ENCODE measurements around the gene PDE4D. TPM values are rescaled to one million over a fixed set of nuclear protein-coding genes. Genes with fewer than 3 reads are reported as not detected.
"Not testable (repeated sequence)": the region's sequence is repeated elsewhere in the genome, so short reads cannot be mapped to it uniquely, and the experiment has no call there.

PDE4D gene
- total RNA-seq, 1 experiment from 2014 or later: 5.3 TPM

GRCh38 chr5:58970766-58971165 is 922.8 kb downstream of the PDE4D start:
- no peaks in the 10 kb centered on the region for H3K36me3 ChIP-seq (replicated peaks; ENCODE audit: control insufficient read depth, insufficient read depth, low read length)
- DNase-seq: no peak
- H3K4me3 ChIP-seq (ENCODE audit: insufficient read depth, low read depth, low read length): no peak overlapping the region
- no peaks in the 10 kb centered on the region for H3K27me3 ChIP-seq (ENCODE audit: control insufficient read depth, insufficient read depth, low read length)

GRCh38 chr5:58969795-58970194 is 923.7 kb downstream of the PDE4D start:
- Histone ChIP-seq H3K27me3 (ENCODE audit: control insufficient read depth, insufficient read depth, low read length) (no peaks in the 10 kb centered on the region), H3K4me3 (ENCODE audit: insufficient read depth, low read depth, low read length) (no peak overlapping the region), H3K36me3 (replicated peaks; ENCODE audit: control insufficient read depth, insufficient read depth, low read length) (no peaks in the 10 kb centered on the region)
- DNase-seq: no peak

- H3K36me3 ChIP-seq (replicated peaks; ENCODE audit: control insufficient read depth, insufficient read depth, low read length): no peaks in the 10 kb centered on the region
- no peak overlapping the region for H3K4me3 ChIP-seq (ENCODE audit: insufficient read depth, low read depth, low read length)
- no peak for DNase-seq
- H3K27me3 ChIP-seq (ENCODE audit: control insufficient read depth, insufficient read depth, low read length): no peaks in the 10 kb centered on the region
These were observed 924.3 kb downstream of the PDE4D start for GRCh38 chr5:58969253-58969652.

- Histone ChIP-seq H3K4me3 (ENCODE audit: insufficient read depth, low read depth, low read length) (no peak overlapping the region), H3K27me3 (ENCODE audit: control insufficient read depth, insufficient read depth, low read length) (no peaks in the 10 kb centered on the region), H3K36me3 (replicated peaks; ENCODE audit: control insufficient read depth, insufficient read depth, low read length) (no peaks in the 10 kb centered on the region)
- DNase-seq: no peak
These were observed 925.2 kb downstream of the PDE4D start for GRCh38 chr5:58968350-58968749.

- no peak for DNase-seq
- no peaks in the 10 kb centered on the region for H3K27me3 ChIP-seq (ENCODE audit: control insufficient read depth, insufficient read depth, low read length)
- no peaks in the 10 kb centered on the region for H3K36me3 ChIP-seq (replicated peaks; ENCODE audit: control insufficient read depth, insufficient read depth, low read length)
- H3K4me3 ChIP-seq (ENCODE audit: insufficient read depth, low read depth, low read length): no peak overlapping the region
These were observed 925.8 kb downstream of the PDE4D start for GRCh38 chr5:58967597-58968281.

GRCh38 chr5:58965677-58966414 is 927.7 kb downstream of the PDE4D start:
- no peak for DNase-seq
- Histone ChIP-seq H3K4me3 (ENCODE audit: insufficient read depth, low read depth, low read length) (no peak overlapping the region), H3K36me3 (replicated peaks; ENCODE audit: control insufficient read depth, insufficient read depth, low read length) (no peaks in the 10 kb centered on the region), H3K27me3 (ENCODE audit: control insufficient read depth, insufficient read depth, low read length) (no peaks in the 10 kb centered on the region)

GRCh38 chr5:58963821-58964220 is 929.7 kb downstream of the PDE4D start:
- Histone ChIP-seq H3K36me3 (replicated peaks; ENCODE audit: control insufficient read depth, insufficient read depth, low read length) (no peaks in the 10 kb centered on the region), H3K4me3 (ENCODE audit: insufficient read depth, low read depth, low read length) (no peak overlapping the region), H3K27me3 (ENCODE audit: control insufficient read depth, insufficient read depth, low read length) (no peaks in the 10 kb centered on the region)
- DNase-seq: no peak

- Histone ChIP-seq H3K36me3 (replicated peaks; ENCODE audit: control insufficient read depth, insufficient read depth, low read length) (no peaks in the 10 kb centered on the region), H3K27me3 (ENCODE audit: control insufficient read depth, insufficient read depth, low read length) (no peaks in the 10 kb centered on the region), H3K4me3 (ENCODE audit: insufficient read depth, low read depth, low read length) (no peak overlapping the region)
- DNase-seq: no peak
These were observed 930.2 kb downstream of the PDE4D start for GRCh38 chr5:58963361-58963760.

- Histone ChIP-seq H3K27me3 (ENCODE audit: control insufficient read depth, insufficient read depth, low read length) (no peaks in the 10 kb centered on the region), H3K36me3 (replicated peaks; ENCODE audit: control insufficient read depth, insufficient read depth, low read length) (no peaks in the 10 kb centered on the region), H3K4me3 (ENCODE audit: insufficient read depth, low read depth, low read length) (no peak overlapping the region)
- no peak for DNase-seq
These were observed 931.8 kb downstream of the PDE4D start for GRCh38 chr5:58961631-58962280.

- no peak overlapping the region for H3K4me3 ChIP-seq (ENCODE audit: insufficient read depth, low read depth, low read length)
- no peaks in the 10 kb centered on the region for H3K27me3 ChIP-seq (ENCODE audit: control insufficient read depth, insufficient read depth, low read length)
- DNase-seq: no peak
- H3K36me3 ChIP-seq (replicated peaks; ENCODE audit: control insufficient read depth, insufficient read depth, low read length): no peaks in the 10 kb centered on the region
These were observed 934.8 kb downstream of the PDE4D start for GRCh38 chr5:58958701-58959100.

- H3K36me3 ChIP-seq (replicated peaks; ENCODE audit: control insufficient read depth, insufficient read depth, low read length); H3K4me3 ChIP-seq (ENCODE audit: insufficient read depth, low read depth, low read length); DNase-seq: not testable (repeated sequence)
These were observed 940.3 kb downstream of the PDE4D start for GRCh38 chr5:58953218-58953617.

GRCh38 chr5:58950224-58950623 is 943.3 kb downstream of the PDE4D start:
- no peak for DNase-seq
- Histone ChIP-seq H3K4me3 (ENCODE audit: insufficient read depth, low read depth, low read length) (no peak overlapping the region), H3K36me3 (replicated peaks; ENCODE audit: control insufficient read depth, insufficient read depth, low read length) (no peaks in the 10 kb centered on the region), H3K27me3 (ENCODE audit: control insufficient read depth, insufficient read depth, low read length) (no peaks in the 10 kb centered on the region)

More at GRCh38 chr5:58953218-58953617, 940.3 kb downstream of the PDE4D start:
- H3K27me3 ChIP-seq (ENCODE audit: control insufficient read depth, insufficient read depth, low read length): not testable (repeated sequence)

- no peaks in the 10 kb centered on the region for H3K27me3 ChIP-seq (ENCODE audit: control insufficient read depth, insufficient read depth, low read length)
- no peak overlapping the region for H3K4me3 ChIP-seq (ENCODE audit: insufficient read depth, low read depth, low read length)
- no peak for DNase-seq
- H3K36me3 ChIP-seq (replicated peaks; ENCODE audit: control insufficient read depth, insufficient read depth, low read length): 0 out of 2 replicates have a peak, but pooled peaks cover 2% of the 10 kb centered on the region
These were observed 947.3 kb downstream of the PDE4D start for GRCh38 chr5:58946230-58946629.

GRCh38 chr5:58944221-58944620 is 949.3 kb downstream of the PDE4D start:
- Histone ChIP-seq H3K27me3 (ENCODE audit: control insufficient read depth, insufficient read depth, low read length) (no peaks in the 10 kb centered on the region), H3K36me3 (replicated peaks; ENCODE audit: control insufficient read depth, insufficient read depth, low read length) (0 out of 2 replicates have a peak, but pooled peaks cover 2% of the 10 kb centered on the region), H3K4me3 (ENCODE audit: insufficient read depth, low read depth, low read length) (no peak overlapping the region)
- DNase-seq: no peak

GRCh38 chr5:58940446-58940845 is 953.1 kb downstream of the PDE4D start:
- Histone ChIP-seq H3K27me3 (ENCODE audit: control insufficient read depth, insufficient read depth, low read length) (no peaks in the 10 kb centered on the region), H3K4me3 (ENCODE audit: insufficient read depth, low read depth, low read length) (no peak overlapping the region), H3K36me3 (replicated peaks; ENCODE audit: control insufficient read depth, insufficient read depth, low read length) (0 out of 2 replicates have a peak, but pooled peaks cover 2% of the 10 kb centered on the region)
- DNase-seq: no peak

Data from H7 (cell line).